ENCODE results near the gene TM4SF20.

TM4SF20 gene

DNA sequence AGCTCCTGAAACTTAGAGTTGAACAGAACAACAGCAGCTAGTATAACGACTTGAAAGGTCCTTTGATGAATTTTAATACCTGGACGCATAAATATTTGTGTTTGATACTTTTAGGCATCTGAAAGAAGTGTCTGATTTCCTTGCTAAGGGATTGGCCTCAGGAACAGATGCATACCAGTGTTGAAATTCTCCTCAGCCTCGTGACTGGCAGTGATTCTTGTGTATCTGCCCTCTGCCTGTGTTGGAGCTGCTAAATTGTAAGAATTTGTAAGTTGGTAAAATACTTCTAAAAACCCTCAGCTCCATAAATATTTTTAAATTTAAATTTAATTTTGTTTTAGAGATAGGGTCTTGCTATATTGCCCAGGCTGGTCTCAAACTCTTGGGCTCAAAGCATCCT, 31.1 kb upstream of the TM4SF20 start:
- DNase-seq (ENCODE audit: low read depth), result no peak
- H3K4me3 ChIP-seq (ENCODE audit: control insufficient read depth, low read depth, low read length), result no peak overlapping the region
- TF ChIP-seq, protein P1, sequence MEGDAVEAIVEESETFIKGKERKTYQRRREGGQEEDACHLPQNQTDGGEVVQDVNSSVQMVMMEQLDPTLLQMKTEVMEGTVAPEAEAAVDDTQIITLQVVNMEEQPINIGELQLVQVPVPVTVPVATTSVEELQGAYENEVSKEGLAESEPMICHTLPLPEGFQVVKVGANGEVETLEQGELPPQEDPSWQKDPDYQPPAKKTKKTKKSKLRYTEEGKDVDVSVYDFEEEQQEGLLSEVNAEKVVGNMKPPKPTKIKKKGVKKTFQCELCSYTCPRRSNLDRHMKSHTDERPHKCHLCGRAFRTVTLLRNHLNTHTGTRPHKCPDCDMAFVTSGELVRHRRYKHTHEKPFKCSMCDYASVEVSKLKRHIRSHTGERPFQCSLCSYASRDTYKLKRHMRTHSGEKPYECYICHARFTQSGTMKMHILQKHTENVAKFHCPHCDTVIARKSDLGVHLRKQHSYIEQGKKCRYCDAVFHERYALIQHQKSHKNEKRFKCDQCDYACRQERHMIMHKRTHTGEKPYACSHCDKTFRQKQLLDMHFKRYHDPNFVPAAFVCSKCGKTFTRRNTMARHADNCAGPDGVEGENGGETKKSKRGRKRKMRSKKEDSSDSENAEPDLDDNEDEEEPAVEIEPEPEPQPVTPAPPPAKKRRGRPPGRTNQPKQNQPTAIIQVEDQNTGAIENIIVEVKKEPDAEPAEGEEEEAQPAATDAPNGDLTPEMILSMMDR (IDR thresholded peaks at IDR 0.05; ENCODE audit: control insufficient read depth, insufficient read depth, low read depth, low read length, missing control alignments), result no peak

DNA sequence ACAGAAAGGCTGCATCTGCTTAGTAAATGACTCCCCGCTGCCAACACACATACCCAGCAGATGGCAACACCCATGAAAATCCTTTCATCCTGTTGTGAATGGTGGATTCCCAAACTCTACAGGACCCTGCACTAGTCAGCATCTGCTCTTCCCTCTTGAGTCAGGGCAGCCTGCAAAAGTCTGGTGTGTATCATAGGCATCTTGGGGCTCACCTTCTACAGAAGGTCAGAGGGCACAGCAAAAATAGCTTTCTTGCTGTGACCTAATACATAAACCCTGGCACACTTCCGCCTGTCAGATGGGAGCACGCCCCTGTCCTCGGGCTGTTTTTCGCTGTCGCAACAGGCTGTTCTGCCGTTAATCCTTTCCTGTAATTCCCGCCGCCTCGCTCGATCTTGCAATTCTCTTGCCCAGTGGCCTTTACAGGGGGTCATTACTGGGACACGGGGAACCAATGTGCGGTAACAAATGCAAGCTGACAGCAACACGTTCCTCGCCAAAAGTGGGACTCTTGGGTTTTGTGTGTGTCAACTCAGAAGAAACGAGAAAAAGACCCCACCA, 28.6 kb upstream of the TM4SF20 start:
- DNase-seq (ENCODE audit: low read depth), result no peak
- H3K4me3 ChIP-seq (ENCODE audit: control insufficient read depth, low read depth, low read length), result no peak overlapping the region
- TF ChIP-seq, protein P1 (IDR thresholded peaks at IDR 0.05; ENCODE audit: control insufficient read depth, insufficient read depth, low read depth, low read length, missing control alignments), result no peak

DNA sequence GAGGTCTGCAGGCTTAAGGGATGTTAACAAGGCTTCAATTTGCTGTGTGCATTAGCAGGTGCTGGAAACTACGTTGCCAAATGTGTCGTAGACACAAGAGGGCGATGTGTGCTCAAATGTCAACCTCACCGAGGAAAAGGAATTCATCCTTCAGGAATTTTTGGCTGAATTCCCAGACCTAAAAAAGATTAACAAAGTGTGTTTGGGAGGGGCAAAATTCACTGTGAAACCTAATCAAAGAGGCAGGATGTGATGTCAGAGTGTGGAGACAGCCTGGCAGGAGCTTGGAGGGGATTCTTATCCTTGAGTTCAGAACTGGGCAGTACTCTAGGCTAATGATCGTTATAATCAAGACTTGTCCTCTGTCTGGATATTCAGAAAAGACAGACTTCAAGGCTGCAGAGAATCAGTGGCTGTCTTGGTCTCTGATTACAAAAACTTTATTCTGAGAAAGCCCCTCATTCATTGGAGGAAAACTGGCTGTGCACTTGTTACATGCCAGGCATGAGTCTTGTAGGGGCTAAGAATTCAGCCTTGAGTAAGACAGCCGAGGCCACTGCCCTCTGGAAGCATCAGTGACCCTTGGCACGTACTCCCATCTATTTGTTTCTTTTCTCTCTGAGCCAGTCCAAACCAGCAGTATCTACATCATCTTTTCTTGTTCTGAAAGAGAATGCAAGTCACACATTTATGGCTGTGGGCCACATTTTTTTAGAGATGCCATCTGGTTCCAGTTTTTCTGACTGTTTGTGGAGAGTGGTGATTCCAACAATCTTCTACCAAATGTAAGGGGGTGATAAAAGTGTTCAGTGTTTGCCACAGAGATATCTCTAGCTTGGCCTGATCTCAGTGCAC, 27.3 kb upstream of the TM4SF20 start:
- H3K4me3 ChIP-seq (ENCODE audit: control insufficient read depth, low read depth, low read length), result no peak overlapping the region
- DNase-seq (ENCODE audit: low read depth), result peak; percentile 96
- TF ChIP-seq, protein P1 (IDR thresholded peaks at IDR 0.05; ENCODE audit: control insufficient read depth, insufficient read depth, low read depth, low read length, missing control alignments), result peak; percentile 82

DNA sequence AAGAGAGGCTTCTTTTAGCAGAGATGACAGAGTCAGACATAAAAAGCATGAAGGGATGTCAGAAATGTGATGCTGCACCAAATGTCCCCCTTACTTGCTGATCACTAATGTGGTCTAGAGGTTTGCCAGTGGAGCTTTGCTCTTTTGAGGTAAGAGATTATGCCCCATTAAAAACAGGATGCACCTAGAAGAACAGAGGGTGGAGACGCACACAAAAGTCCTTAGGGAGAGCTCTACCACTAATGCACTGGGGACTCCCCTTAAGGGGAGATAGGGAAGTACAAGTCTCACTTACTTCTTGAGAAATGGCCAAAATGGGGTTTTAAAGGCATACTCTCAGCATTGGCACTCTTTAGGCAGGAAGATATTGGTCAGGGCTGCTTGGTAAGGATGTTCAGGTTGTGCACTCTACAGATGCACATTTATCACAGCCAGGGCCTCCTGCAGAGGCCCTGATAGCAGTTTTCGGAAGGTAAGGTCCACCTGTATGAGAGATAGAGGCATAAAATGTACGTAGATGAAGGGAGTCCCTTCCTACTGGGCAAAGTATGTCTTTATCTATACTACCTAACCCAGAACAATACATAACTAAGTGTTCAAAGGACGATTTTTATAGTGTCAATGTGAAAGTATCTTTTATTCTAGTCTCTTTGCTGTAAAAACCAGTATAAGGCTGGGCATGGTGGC, 25.6 kb upstream of the TM4SF20 start:
- DNase-seq (ENCODE audit: low read depth), result no peak
- no peak overlapping the region for H3K4me3 ChIP-seq (ENCODE audit: control insufficient read depth, low read depth, low read length)
- TF ChIP-seq, protein P1 (IDR thresholded peaks at IDR 0.05; ENCODE audit: control insufficient read depth, insufficient read depth, low read depth, low read length, missing control alignments), result no peak

DNA sequence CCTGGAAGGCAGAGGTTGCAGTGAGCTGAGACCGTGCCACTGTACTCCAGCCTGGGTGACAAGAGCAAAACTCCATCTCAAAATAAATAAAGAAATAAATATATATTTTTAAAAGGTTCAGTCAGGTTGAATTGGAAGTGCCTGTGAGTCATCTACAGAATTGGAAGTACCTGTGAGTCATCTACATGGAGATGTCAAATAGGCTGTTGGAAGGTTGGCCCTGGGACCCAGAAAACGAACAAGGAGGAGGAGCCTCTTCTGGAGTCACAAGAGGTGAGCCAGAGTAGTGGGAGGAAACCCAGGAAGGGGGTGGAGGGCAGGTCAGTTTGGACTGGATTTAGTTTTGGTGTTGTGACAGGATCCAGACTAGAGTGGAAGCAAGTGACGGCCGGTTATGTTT, 23.9 kb upstream of the TM4SF20 start:
- DNase-seq (ENCODE audit: low read depth), result no peak
- H3K4me3 ChIP-seq (ENCODE audit: control insufficient read depth, low read depth, low read length), result no peak overlapping the region
- TF ChIP-seq, protein P1 (IDR thresholded peaks at IDR 0.05; ENCODE audit: control insufficient read depth, insufficient read depth, low read depth, low read length, missing control alignments), result no peak

DNA sequence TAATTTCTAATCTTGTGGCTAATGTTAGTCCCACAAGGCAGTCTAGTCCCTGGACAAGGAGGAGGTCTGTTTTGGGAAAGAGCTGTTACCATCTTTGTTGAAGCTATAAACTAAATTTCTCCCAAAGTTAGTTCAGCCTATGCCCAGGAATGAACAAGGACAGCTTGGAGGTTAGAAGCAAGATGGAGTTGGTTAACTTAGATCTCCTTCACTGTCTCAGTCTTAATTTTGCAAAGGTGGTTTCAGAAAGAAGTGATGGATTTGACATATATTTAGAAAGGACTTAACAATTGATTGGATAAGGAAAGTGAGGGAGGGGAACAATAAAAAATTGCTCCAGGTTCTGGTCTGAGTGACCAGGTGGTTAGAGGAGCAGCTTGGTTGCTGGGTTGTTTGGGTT, 23.2 kb upstream of the TM4SF20 start:
- no peak overlapping the region for H3K4me3 ChIP-seq (ENCODE audit: control insufficient read depth, low read depth, low read length)
- DNase-seq (ENCODE audit: low read depth), result no peak
- TF ChIP-seq, protein P1 (IDR thresholded peaks at IDR 0.05; ENCODE audit: control insufficient read depth, insufficient read depth, low read depth, low read length, missing control alignments), result no peak

Data from AG09309 (cell line).